Measurements from ENCODE around the gene PALLD.

DNA sequence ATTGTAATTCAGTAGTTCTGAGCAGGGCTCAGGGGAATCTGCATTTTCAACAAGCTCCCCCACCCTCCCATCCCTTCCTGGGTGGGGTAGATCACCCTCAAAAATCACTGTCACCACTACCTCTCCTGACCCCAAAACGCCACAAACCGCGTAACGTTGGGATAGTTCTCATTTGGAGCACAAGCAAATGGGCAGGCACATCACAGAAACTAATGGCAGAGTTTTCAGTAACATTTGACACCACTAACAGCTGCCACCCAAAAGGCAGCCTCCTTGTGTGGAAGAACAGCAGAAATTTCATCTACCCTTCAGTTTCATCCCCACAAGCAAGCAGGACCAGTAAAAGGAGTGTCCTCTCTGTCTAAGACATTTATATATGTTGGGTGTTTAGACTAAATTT lies 132.7 kb downstream of the PALLD start:
- TF ChIP-seq POLR2A (IDR thresholded peaks at IDR 0.05): no peak
- TF ChIP-seq POLR2AphosphoS5 (IDR thresholded peaks at IDR 0.05): no peak

Measured in sigmoid colon (tissue), 4 donors.